ENCODE data around the gene LRP11. TPM values are rescaled to one million over a fixed set of nuclear protein-coding genes. Genes with fewer than 3 reads are reported as not detected.
A peak's percentile ranks its signal among the peaks of the same experiment; 100 is the strongest.
"Not testable (repeated sequence)": the region's sequence is repeated elsewhere in the genome, so short reads cannot be mapped to it uniquely, and the experiment has no call there.

The LRP11 gene
- total RNA-seq, 1 experiment from 2014 or later = 18.8 TPM

- in situ Hi-C loops (cut with HindIII; ENCODE audit: low sequenced_read_pairs) = no loop called here
Measured at GRCh38 chr6:149899926-149900619, 35.9 kb upstream of the LRP11 start.

GRCh38 chr6:149899486-149899885 is 35.3 kb upstream of the LRP11 start:
- no peak for DNase-seq (ENCODE audit: low spot score)
- in situ Hi-C loops (cut with HindIII; ENCODE audit: low sequenced_read_pairs) = no loop called here

More at GRCh38 chr6:149899926-149900619, 35.9 kb upstream of the LRP11 start:
- no peak for DNase-seq (ENCODE audit: low spot score)

GRCh38 chr6:149898966-149899365 is 34.8 kb upstream of the LRP11 start:
- no peak for DNase-seq (ENCODE audit: low spot score)

GRCh38 chr6:149897855-149898744 is 33.9 kb upstream of the LRP11 start, which contains the start of gene RAET1E:
TSS of gene RAET1E (minus strand) at chr6:149898113. CDS start at chr6:149890901, 7,212 bp downstream.
- in situ Hi-C loops (cut with HindIII; ENCODE audit: low sequenced_read_pairs) = no loop called here
- no peak for DNase-seq (ENCODE audit: low spot score)

More at GRCh38 chr6:149898966-149899365, 34.8 kb upstream of the LRP11 start:
- in situ Hi-C loops (cut with HindIII; ENCODE audit: low sequenced_read_pairs) = no loop called here

GRCh38 chr6:149897015-149897697 is 33.0 kb upstream of the LRP11 start:
- in situ Hi-C loops (cut with HindIII; ENCODE audit: low sequenced_read_pairs) = no loop called here

GRCh38 chr6:149896491-149896890 is 32.3 kb upstream of the LRP11 start:
- in situ Hi-C loops (cut with HindIII; ENCODE audit: low sequenced_read_pairs) = no loop called here

More at GRCh38 chr6:149897015-149897697, 33.0 kb upstream of the LRP11 start:
- peak; percentile 82 for DNase-seq (ENCODE audit: low spot score)

GRCh38 chr6:149895833-149896271 is 31.7 kb upstream of the LRP11 start:
- in situ Hi-C loops (cut with HindIII; ENCODE audit: low sequenced_read_pairs) = no loop called here

More at GRCh38 chr6:149896491-149896890, 32.3 kb upstream of the LRP11 start:
- DNase-seq (ENCODE audit: low spot score) = no peak

GRCh38 chr6:149895048-149895590 is 31.0 kb upstream of the LRP11 start:
- DNase-seq (ENCODE audit: low spot score) = no peak
- in situ Hi-C loops (cut with HindIII; ENCODE audit: low sequenced_read_pairs) = no loop called here

More at GRCh38 chr6:149895833-149896271, 31.7 kb upstream of the LRP11 start:
- peak; percentile 64 for DNase-seq (ENCODE audit: low spot score)

- in situ Hi-C loops (cut with HindIII; ENCODE audit: low sequenced_read_pairs); DNase-seq (ENCODE audit: low spot score): not testable (repeated sequence)
Measured at GRCh38 chr6:149891864-149892263, 27.7 kb upstream of the LRP11 start.

GRCh38 chr6:149891259-149891658 is 27.1 kb upstream of the LRP11 start:
- DNase-seq (ENCODE audit: low spot score) = no peak
- in situ Hi-C loops (cut with HindIII; ENCODE audit: low sequenced_read_pairs) = no loop called here

GRCh38 chr6:149890629-149891045 is 26.5 kb upstream of the LRP11 start:
- DNase-seq (ENCODE audit: low spot score) = no peak
- in situ Hi-C loops (cut with HindIII; ENCODE audit: low sequenced_read_pairs) = no loop called here

- in situ Hi-C loops (cut with HindIII; ENCODE audit: low sequenced_read_pairs) = no loop called here
- no peak for DNase-seq (ENCODE audit: low spot score)
Measured at GRCh38 chr6:149889326-149889725, 25.2 kb upstream of the LRP11 start.

GRCh38 chr6:149888659-149889058 is 24.5 kb upstream of the LRP11 start:
- in situ Hi-C loops (cut with HindIII; ENCODE audit: low sequenced_read_pairs) = no loop called here
- DNase-seq (ENCODE audit: low spot score) = no peak

- no peak for DNase-seq (ENCODE audit: low spot score)
Measured at GRCh38 chr6:149888093-149888492, 23.9 kb upstream of the LRP11 start.

GRCh38 chr6:149887343-149887742 is 23.2 kb upstream of the LRP11 start:
- in situ Hi-C loops (cut with HindIII; ENCODE audit: low sequenced_read_pairs) = no loop called here
- no peak for DNase-seq (ENCODE audit: low spot score)

More at GRCh38 chr6:149888093-149888492, 23.9 kb upstream of the LRP11 start:
- in situ Hi-C loops (cut with HindIII; ENCODE audit: low sequenced_read_pairs) = no loop called here

GRCh38 chr6:149885888-149886287 is 21.7 kb upstream of the LRP11 start:
- in situ Hi-C loops (cut with HindIII; ENCODE audit: low sequenced_read_pairs) = no loop called here
- DNase-seq (ENCODE audit: low spot score) = no peak

- no peak for DNase-seq (ENCODE audit: low spot score)
- in situ Hi-C loops (cut with HindIII; ENCODE audit: low sequenced_read_pairs) = no loop called here
Measured at GRCh38 chr6:149884617-149885016, 20.5 kb upstream of the LRP11 start.

- no peak for DNase-seq (ENCODE audit: low spot score)
- in situ Hi-C loops (cut with HindIII; ENCODE audit: low sequenced_read_pairs) = no loop called here
Measured at GRCh38 chr6:149884215-149884614, 20.1 kb upstream of the LRP11 start.

GRCh38 chr6:149881860-149882259 is 17.7 kb upstream of the LRP11 start:
- no peak for DNase-seq (ENCODE audit: low spot score)
- in situ Hi-C loops (cut with HindIII; ENCODE audit: low sequenced_read_pairs) = no loop called here
